Measurements from ENCODE around the gene PPA2. TPM values are rescaled to one million over a fixed set of nuclear protein-coding genes. Genes with fewer than 3 reads are reported as not detected.
"Not testable (repeated sequence)": the region's sequence is repeated elsewhere in the genome, so short reads cannot be mapped to it uniquely, and the experiment has no call there.

PPA2 gene
- 10 to 100 TPM; 79.9 to 95.9 (median 90.8) TPM for polyA plus RNA-seq (ENCODE audit: insufficient read depth in 1 of 5, insufficient read length in 5 of 5, low replicate concordance in 1 of 5)
- long read RNA-seq, donor 1, transcript PPA2-201 (12 exons, 1,684 nt) = major isoform, 41 of 50 reads
- long read RNA-seq, donor 1, partial matches to known transcripts = 0 of 50 reads
- long read RNA-seq, donor 1, other reads (novel, unspliced or antisense) = 0 of 50 reads
- long read RNA-seq, donor 2, transcript PPA2-201 (12 exons, 1,684 nt) = major isoform, 13 of 15 reads
- long read RNA-seq, donor 2, partial matches to known transcripts = 0 of 15 reads
- long read RNA-seq, donor 2, other reads (novel, unspliced or antisense) = 0 of 15 reads
- long read RNA-seq, donor 3, transcript PPA2-219 (5 exons, 982 nt) = minor isoform, 6 of 48 reads
- long read RNA-seq, donor 3, transcript PPA2-201 (12 exons, 1,684 nt) = major isoform, 37 of 48 reads
- long read RNA-seq, donor 3, partial matches to known transcripts = 0 of 48 reads
- long read RNA-seq, donor 3, other reads (novel, unspliced or antisense) = 0 of 48 reads
- long read RNA-seq, donor 4, transcript PPA2-201 (12 exons, 1,684 nt) = major isoform, 18 of 36 reads
- long read RNA-seq, donor 4, partial matches to known transcripts = 14 of 36 reads
- long read RNA-seq, donor 4, other reads (novel, unspliced or antisense) = 0 of 36 reads
- long read RNA-seq, donor 5, transcript PPA2-201 (12 exons, 1,684 nt) = major isoform, 48 of 63 reads
- long read RNA-seq, donor 5, partial matches to known transcripts = 5 of 63 reads
- long read RNA-seq, donor 5, other reads (novel, unspliced or antisense) = 0 of 63 reads
- long read RNA-seq, donor 6, transcript PPA2-201 (12 exons, 1,684 nt) = major isoform, 39 of 49 reads
- long read RNA-seq, donor 6, partial matches to known transcripts = 0 of 49 reads
- long read RNA-seq, donor 6, other reads (novel, unspliced or antisense) = 0 of 49 reads
- long read RNA-seq, donor 7, transcript PPA2-201 (12 exons, 1,684 nt) = major isoform, 16 of 24 reads
- long read RNA-seq, donor 7, partial matches to known transcripts = 0 of 24 reads
- long read RNA-seq, donor 7, other reads (novel, unspliced or antisense) = 0 of 24 reads
- long read RNA-seq, donor 8, transcript PPA2-201 (12 exons, 1,684 nt) = major isoform, 11 of 14 reads
- long read RNA-seq, donor 8, partial matches to known transcripts = 0 of 14 reads
- long read RNA-seq, donor 8, other reads (novel, unspliced or antisense) = 0 of 14 reads

GRCh38 chr4:105473324-105474098 lies at the start of gene PPA2:
PPA2 (minus strand) TSS chr4:105474062; CDS start chr4:105474050, 12 bp downstream.
- peak; percentile 82 to 86 for DNase-seq

- peak; percentile 35 to 54 for DNase-seq
Observed at GRCh38 chr4:105520819-105521790, 47.2 kb upstream of the PPA2 start.

- DNase-seq = no peak
Observed at GRCh38 chr4:105510245-105510644, 36.4 kb upstream of the PPA2 start.

- no peak for DNase-seq
Observed at GRCh38 chr4:105509714-105510113, 35.9 kb upstream of the PPA2 start.

- no peak for DNase-seq
Observed at GRCh38 chr4:105509291-105509690, 35.4 kb upstream of the PPA2 start.

GRCh38 chr4:105504744-105505143 lies 30.9 kb upstream of the PPA2 start:
- no peak for DNase-seq

- DNase-seq = no peak
Observed at GRCh38 chr4:105503484-105503883, 29.6 kb upstream of the PPA2 start.

- no peak for DNase-seq
Observed at GRCh38 chr4:105496899-105497298, 23.0 kb upstream of the PPA2 start.

- no peak for DNase-seq
Observed at GRCh38 chr4:105495667-105496066, 21.8 kb upstream of the PPA2 start.

- DNase-seq = no peak
Observed at GRCh38 chr4:105490523-105490922, 16.7 kb upstream of the PPA2 start.

GRCh38 chr4:105483840-105484239 lies 10.0 kb upstream of the PPA2 start:
- no peak for DNase-seq

GRCh38 chr4:105474099-105474518 lies 247 bp upstream of the PPA2 start:
- peak; percentile 89 to 90 for DNase-seq

GRCh38 chr4:105472871-105473323 lies 965 bp downstream of the PPA2 start:
- no peak for DNase-seq

- peak; percentile 60 to 74 for DNase-seq
Observed at GRCh38 chr4:105471566-105472176, 2.2 kb downstream of the PPA2 start.

GRCh38 chr4:105470766-105471165 lies 3.1 kb downstream of the PPA2 start:
- no peak for DNase-seq

- no peak for DNase-seq
Observed at GRCh38 chr4:105469736-105470135, 4.1 kb downstream of the PPA2 start.

- DNase-seq = no peak
Observed at GRCh38 chr4:105466580-105466979, 7.3 kb downstream of the PPA2 start.

GRCh38 chr4:105464563-105464962 lies 9.3 kb downstream of the PPA2 start:
- not testable (repeated sequence) for DNase-seq

GRCh38 chr4:105462576-105462975 lies 11.3 kb downstream of the PPA2 start:
- no peak for DNase-seq

Data from right lung (tissue), 10 donors.